ENCODE results near the gene CSNK1D. TPM values are rescaled to one million over a fixed set of nuclear protein-coding genes. Genes with fewer than 3 reads are reported as not detected.

CSNK1D gene
- total and polyA plus RNA-seq, 10 of the 15 experiments (the other 5 are each of a cell fraction or from before 2014, with no cell fraction given) = 5.7 to 105 (median 58.1) TPM

DNA sequence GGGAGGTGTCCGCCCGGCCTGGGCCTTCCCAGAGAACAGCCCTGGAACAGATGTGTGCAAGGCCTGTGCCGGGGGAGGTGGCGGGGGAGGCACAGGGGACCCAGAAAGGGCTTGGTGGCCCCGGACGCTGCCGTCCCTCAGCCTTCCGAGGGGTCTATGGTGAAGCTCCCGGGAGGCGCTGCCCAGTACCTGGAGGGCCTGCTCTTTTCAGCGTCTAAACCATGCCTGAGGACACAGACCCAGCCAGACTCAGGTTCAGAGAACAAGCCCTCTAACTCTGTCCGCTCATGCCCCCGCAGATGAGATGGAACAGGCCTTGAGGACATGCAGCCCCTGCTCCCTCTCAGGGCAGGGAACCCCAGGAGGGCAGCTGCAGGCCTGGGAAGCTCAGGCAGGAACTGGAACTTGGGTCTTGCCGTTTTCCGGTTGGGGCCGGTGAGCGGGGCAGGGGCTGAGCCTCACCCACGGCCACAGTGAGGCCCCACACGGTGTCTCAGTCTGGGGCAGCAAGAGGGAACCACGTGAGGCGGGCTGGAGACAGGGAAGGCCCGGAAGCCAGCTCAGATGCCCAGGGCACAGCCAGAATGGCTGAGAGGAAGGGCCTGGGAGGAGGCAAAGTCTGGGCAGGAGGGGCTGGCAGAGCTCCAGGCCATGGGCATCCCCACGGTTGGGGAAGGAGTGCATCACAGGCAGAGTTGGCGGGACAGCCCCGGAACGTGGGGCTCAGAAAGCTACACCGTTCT, 32.1 kb downstream of the CSNK1D start (continued):
- TF ChIP-seq, protein P1, sequence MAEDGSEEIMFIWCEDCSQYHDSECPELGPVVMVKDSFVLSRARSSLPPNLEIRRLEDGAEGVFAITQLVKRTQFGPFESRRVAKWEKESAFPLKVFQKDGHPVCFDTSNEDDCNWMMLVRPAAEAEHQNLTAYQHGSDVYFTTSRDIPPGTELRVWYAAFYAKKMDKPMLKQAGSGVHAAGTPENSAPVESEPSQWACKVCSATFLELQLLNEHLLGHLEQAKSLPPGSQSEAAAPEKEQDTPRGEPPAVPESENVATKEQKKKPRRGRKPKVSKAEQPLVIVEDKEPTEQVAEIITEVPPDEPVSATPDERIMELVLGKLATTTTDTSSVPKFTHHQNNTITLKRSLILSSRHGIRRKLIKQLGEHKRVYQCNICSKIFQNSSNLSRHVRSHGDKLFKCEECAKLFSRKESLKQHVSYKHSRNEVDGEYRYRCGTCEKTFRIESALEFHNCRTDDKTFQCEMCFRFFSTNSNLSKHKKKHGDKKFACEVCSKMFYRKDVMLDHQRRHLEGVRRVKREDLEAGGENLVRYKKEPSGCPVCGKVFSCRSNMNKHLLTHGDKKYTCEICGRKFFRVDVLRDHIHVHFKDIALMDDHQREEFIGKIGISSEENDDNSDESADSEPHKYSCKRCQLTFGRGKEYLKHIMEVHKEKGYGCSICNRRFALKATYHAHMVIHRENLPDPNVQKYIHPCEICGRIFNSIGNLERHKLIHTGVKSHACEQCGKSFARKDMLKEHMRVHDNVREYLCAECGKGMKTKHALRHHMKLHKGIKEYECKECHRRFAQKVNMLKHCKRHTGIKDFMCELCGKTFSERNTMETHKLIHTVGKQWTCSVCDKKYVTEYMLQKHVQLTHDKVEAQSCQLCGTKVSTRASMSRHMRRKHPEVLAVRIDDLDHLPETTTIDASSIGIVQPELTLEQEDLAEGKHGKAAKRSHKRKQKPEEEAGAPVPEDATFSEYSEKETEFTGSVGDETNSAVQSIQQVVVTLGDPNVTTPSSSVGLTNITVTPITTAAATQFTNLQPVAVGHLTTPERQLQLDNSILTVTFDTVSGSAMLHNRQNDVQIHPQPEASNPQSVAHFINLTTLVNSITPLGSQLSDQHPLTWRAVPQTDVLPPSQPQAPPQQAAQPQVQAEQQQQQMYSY (CRISPR knock-in tag; IDR thresholded peaks at IDR 0.05) = no peak
- no peak for TF ChIP-seq NFIC (IDR thresholded peaks at IDR 0.05; ENCODE audit: low read depth, low read length)
- TF ChIP-seq SUZ12 (IDR thresholded peaks at IDR 0.05; ENCODE audit: unreplicated experiment) = no peak
- TF ChIP-seq, protein P2, sequence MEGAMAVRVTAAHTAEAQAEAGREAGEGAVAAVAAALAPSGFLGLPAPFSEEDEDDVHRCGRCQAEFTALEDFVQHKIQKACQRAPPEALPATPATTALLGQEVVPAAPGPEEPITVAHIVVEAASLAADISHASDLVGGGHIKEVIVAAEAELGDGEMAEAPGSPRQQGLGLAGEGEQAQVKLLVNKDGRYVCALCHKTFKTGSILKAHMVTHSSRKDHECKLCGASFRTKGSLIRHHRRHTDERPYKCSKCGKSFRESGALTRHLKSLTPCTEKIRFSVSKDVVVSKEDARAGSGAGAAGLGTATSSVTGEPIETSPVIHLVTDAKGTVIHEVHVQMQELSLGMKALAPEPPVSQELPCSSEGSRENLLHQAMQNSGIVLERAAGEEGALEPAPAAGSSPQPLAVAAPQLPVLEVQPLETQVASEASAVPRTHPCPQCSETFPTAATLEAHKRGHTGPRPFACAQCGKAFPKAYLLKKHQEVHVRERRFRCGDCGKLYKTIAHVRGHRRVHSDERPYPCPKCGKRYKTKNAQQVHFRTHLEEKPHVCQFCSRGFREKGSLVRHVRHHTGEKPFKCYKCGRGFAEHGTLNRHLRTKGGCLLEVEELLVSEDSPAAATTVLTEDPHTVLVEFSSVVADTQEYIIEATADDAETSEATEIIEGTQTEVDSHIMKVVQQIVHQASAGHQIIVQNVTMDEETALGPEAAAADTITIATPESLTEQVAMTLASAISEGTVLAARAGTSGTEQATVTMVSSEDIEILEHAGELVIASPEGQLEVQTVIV (IDR thresholded peaks at IDR 0.05; ENCODE audit: borderline replicate concordance, partially characterized antibody) = no peak
- no peak for TF ChIP-seq TBL1XR1 (IDR thresholded peaks at IDR 0.05; ENCODE audit: low read depth, low read length)
- TF ChIP-seq, protein P3, sequence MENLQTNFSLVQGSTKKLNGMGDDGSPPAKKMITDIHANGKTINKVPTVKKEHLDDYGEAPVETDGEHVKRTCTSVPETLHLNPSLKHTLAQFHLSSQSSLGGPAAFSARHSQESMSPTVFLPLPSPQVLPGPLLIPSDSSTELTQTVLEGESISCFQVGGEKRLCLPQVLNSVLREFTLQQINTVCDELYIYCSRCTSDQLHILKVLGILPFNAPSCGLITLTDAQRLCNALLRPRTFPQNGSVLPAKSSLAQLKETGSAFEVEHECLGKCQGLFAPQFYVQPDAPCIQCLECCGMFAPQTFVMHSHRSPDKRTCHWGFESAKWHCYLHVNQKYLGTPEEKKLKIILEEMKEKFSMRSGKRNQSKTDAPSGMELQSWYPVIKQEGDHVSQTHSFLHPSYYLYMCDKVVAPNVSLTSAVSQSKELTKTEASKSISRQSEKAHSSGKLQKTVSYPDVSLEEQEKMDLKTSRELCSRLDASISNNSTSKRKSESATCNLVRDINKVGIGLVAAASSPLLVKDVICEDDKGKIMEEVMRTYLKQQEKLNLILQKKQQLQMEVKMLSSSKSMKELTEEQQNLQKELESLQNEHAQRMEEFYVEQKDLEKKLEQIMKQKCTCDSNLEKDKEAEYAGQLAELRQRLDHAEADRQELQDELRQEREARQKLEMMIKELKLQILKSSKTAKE (IDR thresholded peaks at IDR 0.05; ENCODE audit: low read depth, poor library complexity, severe bottlenecking) = no peak
- TF ChIP-seq IRF4 (IDR thresholded peaks at IDR 0.05; ENCODE audit: low read depth, low read length) = no peak
- no peak; the same call in 1 of the 2 replicates for TF ChIP-seq MTA2 (IDR thresholded peaks at IDR 0.05; ENCODE audit: low read depth)
- TF ChIP-seq NBN (IDR thresholded peaks at IDR 0.05) = no peak
- TF ChIP-seq MYB (IDR thresholded peaks at IDR 0.05; ENCODE audit: borderline replicate concordance, low read depth, low read length) = no peak
- no peak for TF ChIP-seq BCL11A (IDR thresholded peaks at IDR 0.05; ENCODE audit: low read depth, low read length)
- TF ChIP-seq CBFB (IDR thresholded peaks at IDR 0.05; ENCODE audit: low read depth) = no peak
- TF ChIP-seq, protein P4, sequence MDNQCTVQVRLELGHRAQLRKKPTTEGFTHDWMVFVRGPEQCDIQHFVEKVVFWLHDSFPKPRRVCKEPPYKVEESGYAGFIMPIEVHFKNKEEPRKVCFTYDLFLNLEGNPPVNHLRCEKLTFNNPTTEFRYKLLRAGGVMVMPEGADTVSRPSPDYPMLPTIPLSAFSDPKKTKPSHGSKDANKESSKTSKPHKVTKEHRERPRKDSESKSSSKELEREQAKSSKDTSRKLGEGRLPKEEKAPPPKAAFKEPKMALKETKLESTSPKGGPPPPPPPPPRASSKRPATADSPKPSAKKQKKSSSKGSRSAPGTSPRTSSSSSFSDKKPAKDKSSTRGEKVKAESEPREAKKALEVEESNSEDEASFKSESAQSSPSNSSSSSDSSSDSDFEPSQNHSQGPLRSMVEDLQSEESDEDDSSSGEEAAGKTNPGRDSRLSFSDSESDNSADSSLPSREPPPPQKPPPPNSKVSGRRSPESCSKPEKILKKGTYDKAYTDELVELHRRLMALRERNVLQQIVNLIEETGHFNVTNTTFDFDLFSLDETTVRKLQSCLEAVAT (IDR thresholded peaks at IDR 0.05) = no peak
- TF ChIP-seq STAT3 (IDR thresholded peaks at IDR 0.05; ENCODE audit: low read depth, low read length) = no peak
- TF ChIP-seq, protein P5, sequence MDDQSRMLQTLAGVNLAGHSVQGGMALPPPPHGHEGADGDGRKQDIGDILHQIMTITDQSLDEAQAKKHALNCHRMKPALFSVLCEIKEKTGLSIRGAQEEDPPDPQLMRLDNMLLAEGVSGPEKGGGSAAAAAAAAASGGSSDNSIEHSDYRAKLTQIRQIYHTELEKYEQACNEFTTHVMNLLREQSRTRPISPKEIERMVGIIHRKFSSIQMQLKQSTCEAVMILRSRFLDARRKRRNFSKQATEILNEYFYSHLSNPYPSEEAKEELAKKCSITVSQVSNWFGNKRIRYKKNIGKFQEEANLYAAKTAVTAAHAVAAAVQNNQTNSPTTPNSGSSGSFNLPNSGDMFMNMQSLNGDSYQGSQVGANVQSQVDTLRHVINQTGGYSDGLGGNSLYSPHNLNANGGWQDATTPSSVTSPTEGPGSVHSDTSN (IDR thresholded peaks at IDR 0.05; ENCODE audit: insufficient replicate concordance, low read depth, low read length) = no peak
- no peak for TF ChIP-seq EGR1 (IDR thresholded peaks at IDR 0.05; ENCODE audit: borderline replicate concordance in 1 of 2, low read depth in 2 of 2, low read length in 2 of 2)
- TF ChIP-seq SMAD5 (IDR thresholded peaks at IDR 0.05; ENCODE audit: low read depth) = no peak
- TF ChIP-seq ZZZ3 (IDR thresholded peaks at IDR 0.05; ENCODE audit: control insufficient read depth, insufficient read length, low read depth) = no peak
- no peak for TF ChIP-seq KDM1A (IDR thresholded peaks at IDR 0.05; ENCODE audit: borderline replicate concordance)

All from GM12878 (cell line).